GM18861 (cell line): ENCODE measurements around the gene TTC6.

ENCODE experiments used
- ATAC-seq: cut with Tn5 transposase; IDR thresholded peaks from one replicate; pipeline ENCODE4 v1.9.1; 2021; ENCODE audit not compliant: unreplicated experiment

TTC6 gene

DNA sequence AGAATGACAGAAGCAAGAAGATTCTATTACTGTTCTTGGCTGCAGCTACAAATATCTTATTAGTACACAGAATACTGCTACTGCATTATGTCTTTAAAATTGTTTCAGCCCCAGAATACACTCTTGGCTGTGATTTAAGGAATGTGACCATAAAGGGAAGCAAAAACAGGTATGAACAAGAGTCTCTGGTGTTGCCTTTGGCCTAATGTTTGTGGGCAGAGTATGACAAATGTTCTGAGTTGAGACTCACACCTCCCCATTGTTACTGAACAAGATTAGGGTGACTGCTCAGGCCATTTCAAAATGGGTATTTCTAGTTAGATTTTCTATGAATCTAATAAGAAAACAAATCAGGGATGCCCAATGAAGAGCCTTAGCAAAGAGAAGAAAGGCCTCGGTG, 28.5 kb downstream of the TTC6 start:
- ATAC-seq = no peak

- no peak for ATAC-seq
These were observed 30.5 kb downstream of the TTC6 start for GRCh38 chr14:37625597-37626595.

GRCh38 chr14:37637341-37637740, 41.9 kb downstream of the TTC6 start:
- ATAC-seq = no peak

GRCh38 chr14:37638599-37638998, 43.2 kb downstream of the TTC6 start:
- no peak for ATAC-seq

DNA sequence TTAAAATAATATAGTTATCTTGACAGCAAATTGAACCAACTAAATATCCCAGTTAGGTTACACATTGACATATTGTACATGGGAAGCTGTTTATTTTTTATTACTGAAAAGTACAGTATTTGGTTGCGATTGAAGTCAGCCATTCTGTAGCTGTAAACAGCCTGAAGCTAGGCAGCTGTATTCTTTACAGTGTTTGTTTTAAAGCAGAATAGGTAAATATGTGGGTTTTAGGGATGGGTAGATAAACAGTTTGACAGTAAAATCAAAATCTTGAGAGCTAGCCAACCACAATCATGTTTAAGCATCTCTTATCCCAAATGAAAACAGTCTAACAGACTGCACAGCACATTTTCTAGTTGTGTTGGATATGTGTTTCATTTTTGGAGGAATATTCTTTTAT, 45.7 kb downstream of the TTC6 start:
- ATAC-seq = no peak

- no peak for ATAC-seq
These were observed 46.7 kb downstream of the TTC6 start for GRCh38 chr14:37642125-37642524.

- ATAC-seq = no peak
These were observed 48.3 kb downstream of the TTC6 start for GRCh38 chr14:37643701-37644100.
